ENCODE data around the gene PPM1N.

- no peak for TF ChIP-seq EZH2phosphoT487 (IDR thresholded peaks at IDR 0.05; ENCODE audit: insufficient read depth, low read depth)
- no peak for TF ChIP-seq EZH2 (IDR thresholded peaks at IDR 0.05; ENCODE audit: insufficient read depth, poor library complexity, severe bottlenecking)
Measured at GRCh38 chr19:45506989-45507871, 9.0 kb downstream of the PPM1N start, which contains the start of gene VASP.
